BJ (cell line): Measurements from ENCODE around the gene ANXA11. TPM values are rescaled to one million over a fixed set of nuclear protein-coding genes. Genes with fewer than 3 reads are reported as not detected.

Experiments used
- CTCF ChIA-PET: fragments of 350-600 bp; formaldehyde crosslinking; extraction: SDS; loops from one replicate; lab custom pipeline; 2021; ENCODE audit warnings: antibody characterized with exemption, inconsistent platforms; lab: Yijun Ruan, JAX
- POLR2A ChIA-PET: fragments of 300-600 bp; sonication (Branson Sonifier 250); formaldehyde crosslinking; extraction: SDS; loops from one replicate; lab custom pipeline; 2021; ENCODE audit warnings: antibody characterized with exemption; lab: Charles Lee
- DNase-seq: peaks from one replicate; pipeline ENCODE4 v3.0.0-alpha.2; 2011; ENCODE audit warnings: low read depth
- H3K27me3 ChIP-seq: 2 replicates; pipeline ENCODE4 v1.6.0; 2011; ENCODE audit warnings: low read length; ENCODE audit not compliant: control insufficient read depth, insufficient read depth
- H3K36me3 ChIP-seq: 2 replicates; pipeline ENCODE4 v1.5.1; 2011; ENCODE audit warnings: low read length; ENCODE audit not compliant: control insufficient read depth, insufficient read depth
- H3K4me3 ChIP-seq: 2 replicates; pipeline ENCODE4 v1.5.1; 2011; ENCODE audit warnings: low read depth, mild to moderate bottlenecking, control low read depth, low read length
- polyA plus RNA-seq: library from polyadenylated mRNA; depleted of rRNA; stranded (reverse); fragments of >200 nt; gene quantifications from 2 replicates; pipeline ENCODE4 v1.2.3, GENCODE V29; 2011
- TF ChIP-seq, protein P1 (sequence below): IDR thresholded peaks from 2 replicates; pipeline ENCODE4 v1.5.1; 2011; ENCODE audit warnings: low read depth, mild to moderate bottlenecking, control low read depth, inconsistent platforms, low read length, moderate library complexity; ENCODE audit not compliant: insufficient read depth

Gene ANXA11
- polyA plus RNA-seq, 1 experiment: 239 TPM

DNA sequence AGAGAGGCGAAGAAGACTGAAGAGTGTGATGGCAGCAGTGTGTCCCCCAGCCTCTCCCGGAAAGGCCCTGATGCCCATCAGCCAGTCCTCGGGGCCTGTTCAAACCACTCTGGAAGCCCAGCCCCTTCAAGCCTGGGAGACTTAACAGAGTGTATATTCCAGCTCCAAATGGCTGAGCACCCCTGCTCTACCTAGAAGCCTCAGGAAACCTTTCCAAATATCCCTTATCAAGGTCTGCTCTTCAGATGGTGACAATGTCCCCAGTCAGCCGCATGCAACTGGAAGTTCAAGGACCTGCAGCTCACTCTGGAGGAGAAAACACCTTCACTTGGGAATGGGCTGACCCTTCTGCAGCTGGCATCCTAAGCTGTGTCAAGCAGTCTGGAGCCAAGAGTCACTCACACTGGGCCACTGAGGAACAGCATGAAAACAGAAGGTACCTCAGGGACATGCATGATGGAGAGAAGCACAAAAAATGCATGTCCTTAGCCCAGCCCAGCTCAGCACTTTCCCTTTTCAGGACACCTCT is 10.2 kb downstream of the ANXA11 start:
- no peak overlapping the region for H3K4me3 ChIP-seq
- TF ChIP-seq, protein P1, sequence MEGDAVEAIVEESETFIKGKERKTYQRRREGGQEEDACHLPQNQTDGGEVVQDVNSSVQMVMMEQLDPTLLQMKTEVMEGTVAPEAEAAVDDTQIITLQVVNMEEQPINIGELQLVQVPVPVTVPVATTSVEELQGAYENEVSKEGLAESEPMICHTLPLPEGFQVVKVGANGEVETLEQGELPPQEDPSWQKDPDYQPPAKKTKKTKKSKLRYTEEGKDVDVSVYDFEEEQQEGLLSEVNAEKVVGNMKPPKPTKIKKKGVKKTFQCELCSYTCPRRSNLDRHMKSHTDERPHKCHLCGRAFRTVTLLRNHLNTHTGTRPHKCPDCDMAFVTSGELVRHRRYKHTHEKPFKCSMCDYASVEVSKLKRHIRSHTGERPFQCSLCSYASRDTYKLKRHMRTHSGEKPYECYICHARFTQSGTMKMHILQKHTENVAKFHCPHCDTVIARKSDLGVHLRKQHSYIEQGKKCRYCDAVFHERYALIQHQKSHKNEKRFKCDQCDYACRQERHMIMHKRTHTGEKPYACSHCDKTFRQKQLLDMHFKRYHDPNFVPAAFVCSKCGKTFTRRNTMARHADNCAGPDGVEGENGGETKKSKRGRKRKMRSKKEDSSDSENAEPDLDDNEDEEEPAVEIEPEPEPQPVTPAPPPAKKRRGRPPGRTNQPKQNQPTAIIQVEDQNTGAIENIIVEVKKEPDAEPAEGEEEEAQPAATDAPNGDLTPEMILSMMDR: no peak
- no peaks in the 10 kb centered on the region for H3K27me3 ChIP-seq
- POLR2A ChIA-PET: no interaction called here
- CTCF ChIA-PET: no interaction called here
- H3K36me3 ChIP-seq: peaks cover 14% of the 10 kb centered on the region
- DNase-seq: no peak

DNA sequence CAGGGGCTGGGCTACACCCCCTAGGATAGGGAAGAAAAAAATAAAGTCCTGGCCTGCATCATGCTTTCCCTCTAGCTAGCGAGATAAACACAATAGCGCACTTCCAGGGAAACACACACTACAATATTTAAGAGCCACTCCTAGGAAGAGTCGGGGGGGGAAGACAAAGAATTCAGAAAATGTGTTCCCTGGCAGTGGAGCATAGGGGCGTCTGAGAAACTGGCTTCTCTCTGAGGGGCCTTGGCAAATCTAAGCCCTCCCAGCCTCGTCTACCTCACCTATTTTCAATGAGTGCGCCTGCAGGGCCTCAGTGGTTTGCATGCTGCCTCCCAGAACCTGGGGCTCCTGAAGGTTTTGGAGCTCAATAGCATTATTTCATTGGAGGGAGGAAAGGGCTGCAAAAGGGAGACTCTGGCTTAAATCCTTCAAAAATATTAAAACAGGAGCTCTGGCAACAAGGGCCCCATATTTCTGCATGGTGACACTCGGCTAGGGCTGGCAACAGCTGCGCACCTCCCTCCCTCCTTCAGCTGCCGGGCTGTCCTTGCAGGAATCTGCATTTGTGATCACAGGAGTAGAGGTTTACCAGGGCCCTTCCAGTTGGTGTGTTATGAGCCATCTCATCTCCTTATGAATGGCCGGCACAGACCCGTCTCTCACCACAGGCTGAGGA is 10.8 kb downstream of the ANXA11 start:
- ChIA-PET CTCF (interaction anchor here (0.7 to 1.2 kb wide), 4 partner anchors 8 to 820 kb away, joined by 3 read pairs; no protein-coding TSS in a partner anchor), POLR2A (no interaction called here)
- H3K36me3 ChIP-seq: peaks cover 14% of the 10 kb centered on the region
- no peaks in the 10 kb centered on the region for H3K27me3 ChIP-seq
- H3K4me3 ChIP-seq: no peak overlapping the region
- TF ChIP-seq, protein P1: no peak
- no peak for DNase-seq

DNA sequence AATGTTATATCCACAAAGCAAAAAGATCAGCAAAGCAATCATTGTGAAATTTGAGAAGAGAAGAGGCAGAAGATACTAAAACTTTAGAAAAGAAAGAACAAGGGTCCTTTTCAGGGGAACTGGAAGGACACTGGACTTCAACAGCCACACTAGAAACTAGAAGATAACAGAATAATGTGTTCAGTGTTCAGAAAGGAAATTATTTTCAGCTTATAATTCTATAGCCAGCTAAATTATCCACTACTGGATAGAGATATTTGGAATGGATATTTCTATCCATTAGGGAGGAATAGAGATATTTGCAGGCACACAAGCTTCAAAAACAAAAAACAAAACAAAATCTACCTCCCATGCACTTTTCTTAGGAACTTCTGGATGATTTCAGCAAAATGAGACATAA is 12.8 kb downstream of the ANXA11 start:
- Histone ChIP-seq H3K4me3 (no peak overlapping the region), H3K36me3 (peaks cover 15% of the 10 kb centered on the region), H3K27me3 (no peaks in the 10 kb centered on the region)
- no peak for DNase-seq
- TF ChIP-seq, protein P1: no peak
- CTCF ChIA-PET: interaction anchor here (1.2 kb wide), 1 partner anchor 313 kb away, joined by 3 read pairs; no protein-coding TSS in a partner anchor
- POLR2A ChIA-PET: no interaction called here

DNA sequence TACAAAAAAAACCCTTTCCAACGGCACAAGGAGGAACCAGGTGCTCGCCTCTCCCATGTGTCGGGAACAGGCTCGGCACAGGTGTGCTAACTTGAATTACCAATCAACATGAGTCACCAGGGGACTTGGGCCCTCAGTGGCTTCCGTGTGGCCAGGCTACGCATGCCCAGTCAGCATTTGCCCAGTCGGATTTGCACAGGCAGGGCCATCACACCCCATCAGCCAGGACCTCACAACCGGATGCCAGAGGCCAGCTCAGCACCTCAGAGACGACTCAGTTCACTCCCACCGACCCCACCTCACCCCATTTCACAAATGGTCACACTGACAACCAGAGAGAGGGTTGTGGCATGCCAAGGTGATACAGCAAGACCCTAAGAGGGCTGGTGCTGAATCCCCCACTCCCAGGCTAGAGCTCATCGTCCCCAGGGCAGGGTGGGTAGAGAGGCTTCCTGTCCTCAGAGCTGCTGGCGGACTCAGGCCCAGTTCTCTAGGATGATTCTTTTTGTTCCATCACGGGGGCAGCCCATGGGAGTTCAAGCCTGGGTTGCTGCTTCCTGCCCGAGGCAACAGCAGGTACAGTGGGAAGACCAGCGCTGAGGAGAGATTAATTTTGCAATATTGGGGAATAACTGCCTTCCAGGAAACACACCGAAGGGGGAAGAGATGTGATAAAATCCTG is 13.6 kb downstream of the ANXA11 start:
- no peaks in the 10 kb centered on the region for H3K27me3 ChIP-seq
- POLR2A ChIA-PET: no interaction called here
- TF ChIP-seq, protein P1: no peak
- DNase-seq: no peak
- CTCF ChIA-PET: interaction anchor here (0.7 to 1.2 kb wide), 3 partner anchors 16 to 1536 kb away, joined by 3 to 4 read pairs (median 3); no protein-coding TSS in a partner anchor
- H3K36me3 ChIP-seq: peaks cover 15% of the 10 kb centered on the region
- no peak overlapping the region for H3K4me3 ChIP-seq

DNA sequence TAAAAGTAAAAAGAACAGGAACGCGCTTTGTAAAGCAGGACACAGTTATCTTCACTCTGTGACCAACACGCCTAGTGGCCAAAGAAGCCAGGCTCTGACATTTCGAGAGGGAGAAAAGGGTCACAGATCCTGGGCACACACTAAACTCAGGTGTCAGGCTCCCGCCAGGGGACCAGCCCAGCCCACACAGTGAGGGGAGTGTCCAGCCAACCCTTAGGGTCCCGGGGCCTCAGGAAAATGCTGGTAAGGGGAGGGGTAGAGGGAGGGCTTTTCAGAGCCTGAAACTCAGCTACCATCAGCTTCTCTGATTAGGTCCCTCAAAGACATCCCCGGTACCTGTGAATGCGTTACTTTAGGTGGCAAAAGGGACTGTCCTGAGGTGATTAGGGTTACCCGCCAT is 16.6 kb downstream of the ANXA11 start:
- TF ChIP-seq, protein P1: no peak
- DNase-seq: no peak
- ChIA-PET CTCF (no interaction called here), POLR2A (no interaction called here)
- peaks cover 5% of the 10 kb centered on the region for H3K36me3 ChIP-seq
- no peaks in the 10 kb centered on the region for H3K27me3 ChIP-seq
- no peak overlapping the region for H3K4me3 ChIP-seq
